ENCODE measurements around the gene PLA2G12B.

GRCh38 chr10:72953687-72954086 lies 919 bp downstream of the PLA2G12B start:
- TF ChIP-seq POLR2AphosphoS5 (IDR thresholded peaks at IDR 0.05; ENCODE audit: low read depth, low read length) (no peak), TAF1 (IDR thresholded peaks at IDR 0.05; ENCODE audit: borderline replicate concordance, insufficient read depth, low read length) (no peak), SIN3A (IDR thresholded peaks at IDR 0.05; ENCODE audit: borderline replicate concordance, insufficient read depth, low read length) (no peak)
- TF ChIP-seq, protein P1, sequence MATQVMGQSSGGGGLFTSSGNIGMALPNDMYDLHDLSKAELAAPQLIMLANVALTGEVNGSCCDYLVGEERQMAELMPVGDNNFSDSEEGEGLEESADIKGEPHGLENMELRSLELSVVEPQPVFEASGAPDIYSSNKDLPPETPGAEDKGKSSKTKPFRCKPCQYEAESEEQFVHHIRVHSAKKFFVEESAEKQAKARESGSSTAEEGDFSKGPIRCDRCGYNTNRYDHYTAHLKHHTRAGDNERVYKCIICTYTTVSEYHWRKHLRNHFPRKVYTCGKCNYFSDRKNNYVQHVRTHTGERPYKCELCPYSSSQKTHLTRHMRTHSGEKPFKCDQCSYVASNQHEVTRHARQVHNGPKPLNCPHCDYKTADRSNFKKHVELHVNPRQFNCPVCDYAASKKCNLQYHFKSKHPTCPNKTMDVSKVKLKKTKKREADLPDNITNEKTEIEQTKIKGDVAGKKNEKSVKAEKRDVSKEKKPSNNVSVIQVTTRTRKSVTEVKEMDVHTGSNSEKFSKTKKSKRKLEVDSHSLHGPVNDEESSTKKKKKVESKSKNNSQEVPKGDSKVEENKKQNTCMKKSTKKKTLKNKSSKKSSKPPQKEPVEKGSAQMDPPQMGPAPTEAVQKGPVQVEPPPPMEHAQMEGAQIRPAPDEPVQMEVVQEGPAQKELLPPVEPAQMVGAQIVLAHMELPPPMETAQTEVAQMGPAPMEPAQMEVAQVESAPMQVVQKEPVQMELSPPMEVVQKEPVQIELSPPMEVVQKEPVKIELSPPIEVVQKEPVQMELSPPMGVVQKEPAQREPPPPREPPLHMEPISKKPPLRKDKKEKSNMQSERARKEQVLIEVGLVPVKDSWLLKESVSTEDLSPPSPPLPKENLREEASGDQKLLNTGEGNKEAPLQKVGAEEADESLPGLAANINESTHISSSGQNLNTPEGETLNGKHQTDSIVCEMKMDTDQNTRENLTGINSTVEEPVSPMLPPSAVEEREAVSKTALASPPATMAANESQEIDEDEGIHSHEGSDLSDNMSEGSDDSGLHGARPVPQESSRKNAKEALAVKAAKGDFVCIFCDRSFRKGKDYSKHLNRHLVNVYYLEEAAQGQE (IDR thresholded peaks at IDR 0.05; ENCODE audit: insufficient read depth in 1 of 2, low read depth in 2 of 2, low read length in 2 of 2) = no peak
